Measurements from ENCODE around the gene VPS54.
A peak's percentile ranks its signal among the peaks of the same experiment; 100 is the strongest.

VPS54 gene

GRCh38 chr2:63872571-63873328 lies 146.5 kb downstream of the VPS54 start:
- H3K27me3 Mint-ChIP-seq (ENCODE audit: low read depth) = no peaks in the 10 kb centered on the region
- H3K4me1 Mint-ChIP-seq (ENCODE audit: low read depth) = peaks cover 22% of the 10 kb centered on the region
- DNase-seq (ENCODE audit: low spot score) = no peak
- peaks cover 74% of the 10 kb centered on the region for H3K36me3 Mint-ChIP-seq (ENCODE audit: low read depth)
- no peak overlapping the region for H3K4me3 Mint-ChIP-seq
- peaks cover 9% of the 10 kb centered on the region for H3K9me3 Mint-ChIP-seq
- H3K27ac Mint-ChIP-seq = no peak overlapping the region

- Mint-ChIP-seq H3K36me3 (ENCODE audit: low read depth) (peaks cover 69% of the 10 kb centered on the region), H3K4me3 (no peak overlapping the region), H3K27ac (no peak overlapping the region), H3K27me3 (ENCODE audit: low read depth) (no peaks in the 10 kb centered on the region), H3K9me3 (peaks cover 9% of the 10 kb centered on the region), H3K4me1 (ENCODE audit: low read depth) (peaks cover 22% of the 10 kb centered on the region)
- DNase-seq (ENCODE audit: low spot score) = no peak
These were observed 147.4 kb downstream of the VPS54 start for GRCh38 chr2:63871864-63872263.

GRCh38 chr2:63870679-63871078 lies 148.5 kb downstream of the VPS54 start:
- no peaks in the 10 kb centered on the region for H3K27me3 Mint-ChIP-seq (ENCODE audit: low read depth)
- peaks cover 69% of the 10 kb centered on the region for H3K36me3 Mint-ChIP-seq (ENCODE audit: low read depth)
- H3K27ac Mint-ChIP-seq = no peak overlapping the region
- peaks cover 9% of the 10 kb centered on the region for H3K9me3 Mint-ChIP-seq
- no peak for DNase-seq (ENCODE audit: low spot score)
- H3K4me1 Mint-ChIP-seq (ENCODE audit: low read depth) = peaks cover 28% of the 10 kb centered on the region
- no peak overlapping the region for H3K4me3 Mint-ChIP-seq

GRCh38 chr2:63866009-63866709 lies 153.1 kb downstream of the VPS54 start:
- DNase-seq (ENCODE audit: low spot score) = no peak
- H3K27me3 Mint-ChIP-seq (ENCODE audit: low read depth) = no peaks in the 10 kb centered on the region
- H3K27ac Mint-ChIP-seq = peak overlapping the region; percentile 45
- H3K36me3 Mint-ChIP-seq (ENCODE audit: low read depth) = peaks cover 69% of the 10 kb centered on the region
- H3K9me3 Mint-ChIP-seq = no peaks in the 10 kb centered on the region
- H3K4me3 Mint-ChIP-seq = peak overlapping the region; percentile 16
- H3K4me1 Mint-ChIP-seq (ENCODE audit: low read depth) = peaks cover 47% of the 10 kb centered on the region

GRCh38 chr2:63865159-63865799 lies 153.9 kb downstream of the VPS54 start:
- H3K4me3 Mint-ChIP-seq = no peak overlapping the region

GRCh38 chr2:63863707-63864106 lies 155.5 kb downstream of the VPS54 start:
- Mint-ChIP-seq H3K4me3 (no peak overlapping the region), H3K27me3 (ENCODE audit: low read depth) (no peaks in the 10 kb centered on the region), H3K9me3 (no peaks in the 10 kb centered on the region), H3K27ac (no peak overlapping the region), H3K36me3 (ENCODE audit: low read depth) (peaks cover 68% of the 10 kb centered on the region), H3K4me1 (ENCODE audit: low read depth) (peaks cover 52% of the 10 kb centered on the region)
- no peak for DNase-seq (ENCODE audit: low spot score)

More at GRCh38 chr2:63865159-63865799, 153.9 kb downstream of the VPS54 start:
- no peak overlapping the region for H3K27ac Mint-ChIP-seq
- H3K36me3 Mint-ChIP-seq (ENCODE audit: low read depth) = peaks cover 66% of the 10 kb centered on the region
- H3K27me3 Mint-ChIP-seq (ENCODE audit: low read depth) = no peaks in the 10 kb centered on the region
- H3K4me1 Mint-ChIP-seq (ENCODE audit: low read depth) = peaks cover 47% of the 10 kb centered on the region
- H3K9me3 Mint-ChIP-seq = no peaks in the 10 kb centered on the region
- DNase-seq (ENCODE audit: low spot score) = no peak

- Mint-ChIP-seq H3K36me3 (ENCODE audit: low read depth) (peaks cover 65% of the 10 kb centered on the region), H3K27me3 (ENCODE audit: low read depth) (no peaks in the 10 kb centered on the region), H3K4me1 (ENCODE audit: low read depth) (peaks cover 50% of the 10 kb centered on the region), H3K27ac (no peak overlapping the region), H3K4me3 (no peak overlapping the region), H3K9me3 (no peaks in the 10 kb centered on the region)
- no peak for DNase-seq (ENCODE audit: low spot score)
These were observed 156.4 kb downstream of the VPS54 start for GRCh38 chr2:63862806-63863205.

GRCh38 chr2:63861220-63861822 lies 157.9 kb downstream of the VPS54 start:
- Mint-ChIP-seq H3K4me3 (no peak overlapping the region), H3K9me3 (no peaks in the 10 kb centered on the region), H3K4me1 (ENCODE audit: low read depth) (peaks cover 57% of the 10 kb centered on the region), H3K36me3 (ENCODE audit: low read depth) (peaks cover 71% of the 10 kb centered on the region), H3K27ac (no peak overlapping the region), H3K27me3 (ENCODE audit: low read depth) (no peaks in the 10 kb centered on the region)
- DNase-seq (ENCODE audit: low spot score) = peak; percentile 26

GRCh38 chr2:63858291-63858690 lies 160.9 kb downstream of the VPS54 start:
- Mint-ChIP-seq H3K27ac (peak overlapping the region; percentile 60), H3K9me3 (no peaks in the 10 kb centered on the region), H3K36me3 (ENCODE audit: low read depth) (peaks cover 66% of the 10 kb centered on the region), H3K4me1 (ENCODE audit: low read depth) (peaks cover 64% of the 10 kb centered on the region), H3K4me3 (peak overlapping the region; percentile 26), H3K27me3 (ENCODE audit: low read depth) (no peaks in the 10 kb centered on the region)
- no peak for DNase-seq (ENCODE audit: low spot score)

GRCh38 chr2:63856303-63856603 lies 163.0 kb downstream of the VPS54 start:
- DNase-seq (ENCODE audit: low spot score) = peak; percentile 32
- H3K4me1 Mint-ChIP-seq (ENCODE audit: low read depth) = peaks cover 69% of the 10 kb centered on the region
- H3K9me3 Mint-ChIP-seq = no peaks in the 10 kb centered on the region

GRCh38 chr2:63855418-63856302 lies 163.6 kb downstream of the VPS54 start:
- Mint-ChIP-seq H3K4me1 (ENCODE audit: low read depth) (peaks cover 71% of the 10 kb centered on the region), H3K36me3 (ENCODE audit: low read depth) (peaks cover 65% of the 10 kb centered on the region), H3K4me3 (peak overlapping the region; percentile 76), H3K9me3 (no peaks in the 10 kb centered on the region), H3K27ac (peak overlapping the region; percentile 93), H3K27me3 (ENCODE audit: low read depth) (no peaks in the 10 kb centered on the region)
- no peak for DNase-seq (ENCODE audit: low spot score)

More at GRCh38 chr2:63856303-63856603, 163.0 kb downstream of the VPS54 start:
- peaks cover 66% of the 10 kb centered on the region for H3K36me3 Mint-ChIP-seq (ENCODE audit: low read depth)
- peak overlapping the region; percentile 93 for H3K27ac Mint-ChIP-seq
- H3K27me3 Mint-ChIP-seq (ENCODE audit: low read depth) = no peaks in the 10 kb centered on the region
- peak overlapping the region; percentile 76 for H3K4me3 Mint-ChIP-seq

- Mint-ChIP-seq H3K4me3 (peak overlapping the region; percentile 76), H3K36me3 (ENCODE audit: low read depth) (peaks cover 62% of the 10 kb centered on the region)
These were observed 165.5 kb downstream of the VPS54 start for GRCh38 chr2:63853527-63854310.

More at GRCh38 chr2:63853527-63854310, 165.5 kb downstream of the VPS54 start:
- Mint-ChIP-seq H3K27ac (peak overlapping the region; percentile 93), H3K9me3 (no peaks in the 10 kb centered on the region), H3K27me3 (ENCODE audit: low read depth) (no peaks in the 10 kb centered on the region), H3K4me1 (ENCODE audit: low read depth) (peaks cover 75% of the 10 kb centered on the region)
- DNase-seq (ENCODE audit: low spot score) = no peak

Data from T-helper 2 cell treated with Interferon-gamma antibody and Interleukin-4, amounts not matched to agents 5 μg/mL and 100 μg/mL, for 36 hours (primary cell).